K562 (cell line): ENCODE data around the gene NFILZ. TPM values are rescaled to one million over a fixed set of nuclear protein-coding genes. Genes with fewer than 3 reads are reported as not detected.

Experiments used
- ATAC-seq: fragments of 200-7000 bp; cut with Tn5 transposase; 3 replicates; pipeline ENCODE4 v1.9.1; 2020; ENCODE audit warnings: moderate library complexity
- BruUV-seq: library from RNA; stranded (reverse); fragments of 400-500 nt; replicated peaks from 2 replicates; lab custom pipeline; 2021; lab: Mats Ljungman, UMichigan
- CTCF ChIA-PET: fragments of 300-600 bp; formaldehyde crosslinking; extraction: SDS; loops from one replicate; lab custom pipeline; 2021; ENCODE audit warnings: low intra/inter-chr PET ratio; lab: Yijun Ruan, JAX
- POLR2A ChIA-PET: fragments of 300-600, 350-650 bp; sonication (Branson Sonifier 250); formaldehyde crosslinking; extraction: SDS; loops from one replicate; lab custom pipeline; 2021; ENCODE audit warnings: antibody characterized with exemption, inconsistent platforms; lab: Yijun Ruan, JAX
- DNase-seq, 4 experiments: peaks; one replicate each; pipeline versions ENCODE4 v3.0.0 to v3.0.0-alpha.2; 2011 to 2018; ENCODE audit warnings: low spot score in 3 of 4, mixed read lengths in 3 of 4; ENCODE audit errors: extremely low read depth in 1 of 4
- FAIRE-seq: peaks from 2 replicates; lab custom pipeline; 2011; peaks lifted over from hg19 to GRCh38; lab: Jason Lieb, UNC
- H2AFZ ChIP-seq: 2 replicates; pipeline ENCODE4 v1.6.0; 2011; ENCODE audit warnings: low read depth, low read length, control low read depth, inconsistent platforms
- H3K27ac ChIP-seq: fragments of 200-600 bp; 3 replicates; pipeline ENCODE4 v1.8.0; 2011; ENCODE audit warnings: low read depth, mild to moderate bottlenecking, control low read depth, inconsistent platforms, low read length, moderate library complexity, mixed read lengths; ENCODE audit errors: extremely low read depth
- H3K27me3 ChIP-seq, 2 experiments: fragments of 300-600 bp in 1 of 2; 2 replicates in 1 of 2; 3 replicates in 1 of 2; pipeline versions ENCODE4 v1.6.0 to v1.8.0; 2011; ENCODE audit warnings: inconsistent platforms in 2 of 2, low read length in 2 of 2, mild to moderate bottlenecking in 1 of 2, mixed read lengths in 1 of 2, moderate library complexity in 1 of 2; ENCODE audit not compliant: control insufficient read depth in 2 of 2, insufficient read depth in 2 of 2
- H3K36me3 ChIP-seq: fragments of 300-600 bp; 3 replicates; pipeline ENCODE4 v1.8.0; 2011; ENCODE audit warnings: mild to moderate bottlenecking, low read length, inconsistent platforms; ENCODE audit not compliant: control insufficient read depth, insufficient read depth
- H3K4me1 ChIP-seq, 2 experiments: fragments of 200-600 bp in 1 of 2; replicated peaks in 1 of 2; 2 replicates in 1 of 2; 3 replicates in 1 of 2; pipeline versions ENCODE4 v1.5.1 to v1.8.0; 2011; ENCODE audit warnings: inconsistent platforms in 2 of 2, low read length in 2 of 2, mild to moderate bottlenecking in 1 of 2, mixed read lengths in 1 of 2, moderate library complexity in 1 of 2; ENCODE audit not compliant: control insufficient read depth in 2 of 2, insufficient read depth in 2 of 2
- H3K4me2 ChIP-seq: 2 replicates; pipeline ENCODE4 v1.6.1; 2011; ENCODE audit warnings: low read length, control low read depth, inconsistent platforms, mixed read lengths; ENCODE audit not compliant: insufficient read depth
- H3K4me3 ChIP-seq: fragments of 200-600 bp; sonication (generic), shearing (Covaris generic); 2 replicates; pipeline ENCODE4 v1.5.1; 2016; ENCODE audit warnings: control low read depth, inconsistent platforms
- H3K79me2 ChIP-seq: fragments of 200-600 bp; 3 replicates; pipeline ENCODE4 v1.8.0; 2011; ENCODE audit warnings: low read length, inconsistent platforms; ENCODE audit not compliant: control insufficient read depth, insufficient read depth
- H3K9ac ChIP-seq, 2 experiments: 2 replicates each; pipeline versions ENCODE4 v1.6.0 to v1.6.1; 2011; ENCODE audit warnings: low read depth in 2 of 2, low read length in 2 of 2, control low read depth in 1 of 2, inconsistent platforms in 1 of 2, mild to moderate bottlenecking in 1 of 2, mixed read lengths in 1 of 2; ENCODE audit not compliant: insufficient read depth in 1 of 2
- H3K9me1 ChIP-seq: one replicate; pipeline ENCODE4 v1.6.0; 2011; ENCODE audit warnings: inconsistent platforms, mild to moderate bottlenecking, low read length, moderate library complexity; ENCODE audit not compliant: control insufficient read depth, insufficient read depth
- H3K9me3 ChIP-seq: replicated peaks from 2 replicates; pipeline ENCODE4 v1.5.1; 2011; ENCODE audit warnings: low read depth, low read length, inconsistent platforms; ENCODE audit not compliant: control insufficient read depth, insufficient read depth
- H4K20me1 ChIP-seq: replicated peaks from 2 replicates; pipeline ENCODE4 v1.6.1; 2011; ENCODE audit warnings: low read length, inconsistent platforms, mixed read lengths; ENCODE audit not compliant: control insufficient read depth, insufficient read depth
- FOXK1 ChIP-seq: sonication (generic); formaldehyde crosslinking; IDR thresholded peaks from 2 replicates; pipeline ENCODE4 v1.8.0; 2022; ENCODE audit warnings: missing genetic modification reagents, mild to moderate bottlenecking, borderline replicate concordance
- GTF2E2 ChIP-seq: fragments of 200-800 bp; sonication (Bioruptor generic); IDR thresholded peaks from 2 replicates; pipeline ENCODE4 v1.6.1; 2016; ENCODE audit warnings: missing genetic modification characterization, missing compliant biosample characterization
- KLF10 ChIP-seq: fragments of 250-450 bp; sonication (Bioruptor Pico); IDR thresholded peaks from 2 replicates; pipeline ENCODE4 v1.6.1; 2021; ENCODE audit warnings: matching md5 sums
- MAFK ChIP-seq: IDR thresholded peaks from 2 replicates; pipeline ENCODE4 v1.6.1; 2011; ENCODE audit warnings: low read length, improper control_type of control experiment
- PHB2 ChIP-seq: fragments of 450-650 bp; IDR thresholded peaks from 2 replicates; pipeline ENCODE4 v1.6.1; 2017; ENCODE audit warnings: low read depth
- POLR2H ChIP-seq: IDR thresholded peaks from 2 replicates; pipeline ENCODE4 v1.6.1; 2016; ENCODE audit warnings: missing genetic modification characterization, low read depth, mild to moderate bottlenecking, control low read depth, missing compliant biosample characterization, moderate library complexity
- RBM25 ChIP-seq: fragments of 200-400 bp; formaldehyde crosslinking; IDR thresholded peaks from 2 replicates; pipeline ENCODE4 v1.6.1; 2018; ENCODE audit warnings: low read length, low read depth, moderate library complexity; ENCODE audit not compliant: severe bottlenecking
- SMAD1 ChIP-seq: fragments of 150-350 bp; IDR thresholded peaks from 2 replicates; pipeline ENCODE4 v1.6.1; 2014; ENCODE audit warnings: low read length, low read depth; ENCODE audit not compliant: partially characterized antibody
- ZNF134 ChIP-seq: fragments of 250-450 bp; sonication (Bioruptor Pico); conservative IDR thresholded peaks from 2 replicates; pipeline ENCODE4 v1.4.0; 2020
- ZNF140 ChIP-seq: fragments of 250-450 bp; sonication (Bioruptor Pico); IDR thresholded peaks from 2 replicates; pipeline ENCODE4 v1.8.0; 2021; ENCODE audit warnings: moderate library complexity, mild to moderate bottlenecking, inconsistent platforms
- ZNF644 ChIP-seq: fragments of 200-800 bp; sonication (Bioruptor generic); IDR thresholded peaks from 2 replicates; pipeline ENCODE4 v1.6.1; 2016; ENCODE audit warnings: low read depth, missing genetic modification characterization, missing compliant biosample characterization
- ZNF717 ChIP-seq: fragments of 250-450 bp; sonication (Bioruptor Pico); IDR thresholded peaks from 2 replicates; pipeline ENCODE4 v1.5.0; 2021
- WGBS: fragments of 100-300 bp; shearing (Covaris generic); methylation state at CpG from one replicate; pipeline ENCODE4 v1.1.6; 2016; ENCODE audit warnings: low coverage, mixed read lengths; ENCODE audit not compliant: insufficient coverage; ENCODE audit errors: missing lambda C conversion rate; 5-methylcytosine and 5-hydroxymethylcytosine counted together
- in situ Hi-C: fragments of 300-500 bp; cut with MboI; formaldehyde crosslinking; loops from 4 replicates; pipeline ENCODE4 v1.15.0; 2018; ENCODE audit warnings: inconsistent platforms, mixed read lengths
- intact Hi-C: fragments of 100-400 bp; cut with micrococcal nuclease; formaldehyde crosslinking; loops from 2 replicates; pipeline ENCODE4 v1.14.2; 2022
- polyA plus RNA-seq, 8 experiments: library from polyadenylated mRNA; depleted of rRNA in 4 of 8; stranded (reverse) in 5 of 8; unstranded in 3 of 8; fragments of >200 nt; fragmentation: Nextera tagmentation in 2 of 8; fragmentation: Illumina TruSeq in 1 of 8; extraction: Ambion mirVana in 2 of 8; extraction: Trizol in 1 of 8; gene quantifications; 2 replicates each; pipeline versions ENCODE4 v1.2.1 to v1.2.3, GENCODE V29; 2011 to 2014; ENCODE audit warnings: inconsistent platforms in 1 of 8, missing spikeins in 1 of 8
- total RNA-seq, 7 experiments: library from RNA; depleted of rRNA in 6 of 7; stranded (reverse); fragments of >200 nt in 6 of 7; fragmentation: Illumina TruSeq in 2 of 7; extraction: Trizol in 2 of 7; gene quantifications; 2 replicates each; pipeline versions ENCODE4 v1.2.1 to v1.2.3, GENCODE V29; 2011 to 2021; ENCODE audit warnings: low replicate concordance in 1 of 7
- TF ChIP-seq, protein P1 (sequence below): fragments of 450-650 bp; conservative IDR thresholded peaks from 2 replicates; pipeline ENCODE4 v1.6.1; 2016; ENCODE audit warnings: missing genetic modification characterization, low read depth, mild to moderate bottlenecking, missing compliant biosample characterization, moderate library complexity
- TF ChIP-seq, protein P2 (sequence below): IDR thresholded peaks from 2 replicates; pipeline ENCODE4 v1.6.1; 2011; ENCODE audit warnings: borderline replicate concordance, low read depth, mild to moderate bottlenecking, moderate library complexity, low read length; ENCODE audit not compliant: insufficient read depth, poor library complexity, severe bottlenecking

The NFILZ gene
- total and polyA plus RNA-seq, 9 of the 15 experiments (the other 6 are each of a cell fraction or from before 2014, with no cell fraction given), result not detected

DNA sequence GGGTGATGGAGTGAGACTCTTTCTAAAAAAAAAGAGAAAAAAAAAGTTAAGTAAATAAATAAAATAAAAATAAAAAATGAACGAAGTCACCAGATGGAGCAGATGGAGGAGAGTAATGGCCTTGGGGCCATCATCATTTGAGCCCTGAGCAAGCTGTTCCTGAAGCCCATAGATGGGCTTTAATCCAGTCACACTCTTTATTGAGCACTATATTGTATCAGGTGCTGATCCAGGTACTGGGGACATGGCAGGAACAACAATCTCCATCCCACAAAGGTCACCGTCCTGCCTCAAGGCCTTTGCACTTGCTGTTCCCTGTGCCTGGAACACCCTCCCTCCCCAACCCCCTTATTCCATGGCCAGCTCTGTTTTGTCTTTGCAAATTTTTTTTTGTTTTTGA, 16.0 kb upstream of the NFILZ start (continued):
- TF ChIP-seq ZNF717 (CRISPR knock-in tag), result no peak
- TF ChIP-seq ZNF644 (tag), result no peak
- TF ChIP-seq KLF10 (CRISPR knock-in tag), result no peak
- TF ChIP-seq FOXK1 (CRISPR knock-in tag), result no peak
- no peak for TF ChIP-seq GTF2E2
- TF ChIP-seq, protein P1, sequence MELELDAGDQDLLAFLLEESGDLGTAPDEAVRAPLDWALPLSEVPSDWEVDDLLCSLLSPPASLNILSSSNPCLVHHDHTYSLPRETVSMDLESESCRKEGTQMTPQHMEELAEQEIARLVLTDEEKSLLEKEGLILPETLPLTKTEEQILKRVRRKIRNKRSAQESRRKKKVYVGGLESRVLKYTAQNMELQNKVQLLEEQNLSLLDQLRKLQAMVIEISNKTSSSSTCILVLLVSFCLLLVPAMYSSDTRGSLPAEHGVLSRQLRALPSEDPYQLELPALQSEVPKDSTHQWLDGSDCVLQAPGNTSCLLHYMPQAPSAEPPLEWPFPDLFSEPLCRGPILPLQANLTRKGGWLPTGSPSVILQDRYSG (tag), result no peak
- TF ChIP-seq ZNF134, result no peak

DNA sequence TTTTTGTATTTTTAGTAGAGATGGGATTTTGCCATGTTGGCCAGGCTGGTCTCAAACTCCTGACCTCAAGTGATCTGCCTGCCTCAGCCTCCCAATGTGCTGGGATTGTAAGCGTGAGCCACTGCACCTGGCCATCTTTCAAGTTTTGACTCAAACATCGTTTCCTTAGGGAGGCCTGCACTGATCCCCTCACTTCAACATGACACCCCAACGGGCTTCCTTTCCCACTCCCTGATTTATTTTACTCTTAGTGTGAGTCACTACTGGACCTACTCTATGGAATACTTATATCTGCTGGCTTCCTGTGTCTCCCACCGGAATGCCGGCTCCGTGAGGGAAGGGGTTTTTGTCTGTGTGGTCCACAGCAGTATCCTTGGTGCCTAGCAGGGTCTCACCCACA, 15.4 kb upstream of the NFILZ start:
- Histone ChIP-seq H3K79me2 (no peaks in the 10 kb centered on the region), H3K4me2 (no peak overlapping the region), H3K36me3 (no peaks in the 10 kb centered on the region), H3K4me3 (no peak overlapping the region), H3K4me1 (peaks cover 1 to 7% of the 10 kb centered on the region in 2 experiments; a peak in 3 of 5 replicates), H2AFZ (no peak overlapping the region), H3K9me1 (no peaks in the 10 kb centered on the region), H3K9me3 (no peaks in the 10 kb centered on the region), H3K9ac (no peak overlapping the region), H4K20me1 (no peaks in the 10 kb centered on the region), H3K27ac (no peak overlapping the region), H3K27me3 (peaks cover 5 to 12% of the 10 kb centered on the region in 2 experiments; a peak in 2 of 5 replicates)
- FAIRE-seq (no peak), ATAC-seq (no peak), DNase-seq (no peak)
- ChIA-PET CTCF (interaction anchor here (0.8 to 1.2 kb wide), 2 partner anchors 34 to 79 kb away, joined by 3 to 5 read pairs; no protein-coding TSS in a partner anchor), POLR2A (interaction anchor here (0.7 to 1.0 kb wide), 3 partner anchors 9 to 609 kb away, joined by 3 to 5 read pairs (median 3); no protein-coding TSS in a partner anchor)
- TF ChIP-seq POLR2H (no peak), MAFK (no peak), PHB2 (no peak), SMAD1 (no peak), RBM25 (no peak), ZNF140 (CRISPR knock-in tag) (no peak)
- TF ChIP-seq, protein P2, sequence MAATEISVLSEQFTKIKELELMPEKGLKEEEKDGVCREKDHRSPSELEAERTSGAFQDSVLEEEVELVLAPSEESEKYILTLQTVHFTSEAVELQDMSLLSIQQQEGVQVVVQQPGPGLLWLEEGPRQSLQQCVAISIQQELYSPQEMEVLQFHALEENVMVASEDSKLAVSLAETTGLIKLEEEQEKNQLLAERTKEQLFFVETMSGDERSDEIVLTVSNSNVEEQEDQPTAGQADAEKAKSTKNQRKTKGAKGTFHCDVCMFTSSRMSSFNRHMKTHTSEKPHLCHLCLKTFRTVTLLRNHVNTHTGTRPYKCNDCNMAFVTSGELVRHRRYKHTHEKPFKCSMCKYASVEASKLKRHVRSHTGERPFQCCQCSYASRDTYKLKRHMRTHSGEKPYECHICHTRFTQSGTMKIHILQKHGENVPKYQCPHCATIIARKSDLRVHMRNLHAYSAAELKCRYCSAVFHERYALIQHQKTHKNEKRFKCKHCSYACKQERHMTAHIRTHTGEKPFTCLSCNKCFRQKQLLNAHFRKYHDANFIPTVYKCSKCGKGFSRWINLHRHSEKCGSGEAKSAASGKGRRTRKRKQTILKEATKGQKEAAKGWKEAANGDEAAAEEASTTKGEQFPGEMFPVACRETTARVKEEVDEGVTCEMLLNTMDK, result no peak
- WGBS, result 0% methylated on average over 6 of the region's 6 CpGs
- no TSS peak for BruUV-seq
- in situ Hi-C loops (loop anchor here (10.0 kb wide), 1 partner anchor 80 kb away; the partner anchor contains the start of gene ACTL9), intact Hi-C loops (loop anchor here (10.0 kb wide), 1 partner anchor 80 kb away; the partner anchor contains the start of gene ACTL9)
